H4 (cell line): ENCODE measurements around the gene ANKRD40. TPM values are rescaled to one million over a fixed set of nuclear protein-coding genes. Genes with fewer than 3 reads are reported as not detected.
"Not testable (repeated sequence)": the region's sequence is repeated elsewhere in the genome, so short reads cannot be mapped to it uniquely, and the experiment has no call there.

Source experiments
- DNase-seq: peaks from one replicate; pipeline ENCODE4 v3.0.0-alpha.2; 2015; ENCODE audit warnings: low spot score
- total RNA-seq: library from RNA; depleted of rRNA; stranded (reverse); fragments of >200 nt; shearing (Covaris generic); gene quantifications from 2 replicates; pipeline ENCODE4 v1.2.3, GENCODE V29; 2014

The ANKRD40 gene
- total RNA-seq, 1 experiment from 2014 or later, result 34.6 TPM

DNA sequence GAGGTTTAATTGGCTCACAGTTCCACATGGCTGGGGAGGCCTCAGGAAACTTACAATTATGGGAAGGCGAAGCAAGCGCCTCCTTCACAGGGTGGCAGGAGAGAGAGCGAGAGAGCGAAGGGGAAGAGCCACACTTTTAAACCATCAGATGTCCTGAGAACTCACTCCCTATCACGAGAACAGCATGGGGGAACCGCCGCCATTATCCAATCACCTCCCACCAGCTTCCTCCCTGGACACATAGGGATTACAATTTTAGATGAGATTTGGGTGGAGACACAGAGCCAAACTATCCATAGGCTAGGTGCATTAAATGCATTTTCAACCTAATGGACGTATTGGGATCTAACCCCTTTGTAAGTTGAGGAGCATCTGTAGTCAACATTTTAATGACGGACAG is 4.9 kb upstream of the ANKRD40 start:
- no peak for DNase-seq

DNA sequence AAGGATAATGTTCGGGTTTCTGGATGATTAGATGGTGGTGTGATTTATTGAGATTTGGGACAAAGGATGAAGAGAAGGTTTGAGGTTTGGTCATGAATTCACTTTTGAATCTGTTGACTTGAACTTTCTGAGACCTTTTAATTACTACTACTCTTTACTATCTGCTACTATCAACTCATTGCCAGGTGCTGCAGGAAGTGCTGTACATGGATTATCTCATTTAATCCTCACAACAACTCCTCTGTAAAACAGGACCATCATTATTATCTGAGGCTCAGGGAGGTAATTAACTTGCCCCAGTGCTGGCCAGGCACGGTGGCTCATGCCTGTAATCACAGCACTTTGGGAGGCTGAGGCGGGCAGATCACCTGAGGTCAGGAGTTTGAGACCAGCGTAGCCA is 2.9 kb upstream of the ANKRD40 start:
- DNase-seq, result no peak

DNA sequence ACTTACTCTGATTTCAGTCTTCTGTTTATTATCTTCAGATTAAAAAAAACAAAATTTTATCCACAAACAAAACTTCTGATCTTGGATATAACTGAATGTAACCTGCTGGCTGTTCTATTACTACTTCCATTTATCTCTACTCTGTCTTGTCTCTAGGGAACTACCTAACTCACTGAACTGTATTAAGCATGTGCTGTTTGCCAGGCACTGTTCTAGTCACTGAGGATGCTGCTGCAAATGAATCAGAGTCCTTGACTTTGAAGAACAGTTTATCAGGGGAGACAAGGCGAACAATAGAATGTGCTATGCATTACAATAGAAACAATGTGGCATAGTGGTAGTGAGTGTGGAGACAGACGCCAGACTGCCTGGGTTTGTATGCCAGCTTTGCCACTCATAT is 2.3 kb upstream of the ANKRD40 start:
- DNase-seq, result no peak

DNA sequence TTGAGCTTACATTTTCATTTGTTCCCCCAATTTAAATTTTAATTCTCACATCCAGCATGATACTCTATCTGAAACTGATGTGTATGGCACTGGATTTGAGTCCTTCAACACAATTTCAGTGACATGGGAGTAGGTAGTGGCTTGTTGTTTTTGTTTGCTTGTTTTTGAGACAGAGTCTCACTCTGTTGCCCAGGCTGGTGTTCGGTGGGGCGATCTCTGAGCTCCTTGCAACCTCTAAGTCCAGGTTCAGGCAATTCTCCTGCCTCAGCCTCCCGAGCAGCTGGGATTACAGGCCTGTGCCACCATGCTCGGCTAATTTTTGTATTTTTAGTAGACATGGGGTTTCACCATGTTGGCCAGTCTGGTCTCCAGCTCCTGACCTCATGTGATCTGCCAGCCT is 1.3 kb upstream of the ANKRD40 start:
- not testable (repeated sequence) for DNase-seq

DNA sequence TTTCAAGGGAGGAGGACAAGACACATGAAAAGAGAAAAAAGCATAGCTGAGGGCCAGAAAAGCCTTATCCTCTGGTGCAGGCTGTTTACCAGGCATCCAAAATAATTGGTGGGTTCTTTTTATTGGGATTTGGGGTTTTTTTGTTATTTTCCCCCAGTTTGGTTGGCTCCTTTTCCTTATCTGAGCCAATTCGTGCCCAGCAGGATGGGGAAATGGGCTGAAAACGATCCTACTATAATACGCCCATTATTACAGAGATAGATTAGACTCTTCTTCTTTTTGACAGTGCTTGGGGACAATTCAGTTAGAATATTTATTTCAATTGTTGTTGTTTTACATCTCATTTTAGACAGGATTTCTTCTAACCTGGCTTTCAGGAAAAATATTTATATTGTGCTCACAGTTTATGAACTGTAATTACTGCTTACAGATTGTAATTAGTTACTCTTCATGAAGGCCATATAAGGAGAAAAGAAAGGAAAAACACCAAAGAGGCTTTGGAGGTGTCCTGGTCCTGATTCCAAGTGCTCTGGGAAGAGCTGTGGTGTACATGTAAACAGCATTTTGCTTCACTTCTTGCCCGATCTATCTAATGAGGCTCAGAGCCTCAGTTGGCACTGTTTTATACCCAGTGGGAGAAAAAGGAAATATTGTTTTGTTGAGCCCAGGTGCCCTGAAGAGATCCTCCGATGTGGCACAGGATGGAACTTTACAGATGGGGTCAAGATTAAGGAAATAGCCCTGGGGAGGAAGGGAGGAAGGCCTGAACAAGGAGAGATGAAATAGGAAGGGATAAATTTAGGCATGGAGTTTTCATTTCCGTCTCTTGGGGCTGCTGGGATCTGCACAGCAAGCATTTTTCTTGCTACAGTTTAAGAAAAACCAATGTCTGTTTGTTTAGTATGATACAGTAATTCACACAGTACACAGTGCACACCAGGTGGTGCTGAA is 611 bp upstream of the ANKRD40 start:
- DNase-seq, result no peak

DNA sequence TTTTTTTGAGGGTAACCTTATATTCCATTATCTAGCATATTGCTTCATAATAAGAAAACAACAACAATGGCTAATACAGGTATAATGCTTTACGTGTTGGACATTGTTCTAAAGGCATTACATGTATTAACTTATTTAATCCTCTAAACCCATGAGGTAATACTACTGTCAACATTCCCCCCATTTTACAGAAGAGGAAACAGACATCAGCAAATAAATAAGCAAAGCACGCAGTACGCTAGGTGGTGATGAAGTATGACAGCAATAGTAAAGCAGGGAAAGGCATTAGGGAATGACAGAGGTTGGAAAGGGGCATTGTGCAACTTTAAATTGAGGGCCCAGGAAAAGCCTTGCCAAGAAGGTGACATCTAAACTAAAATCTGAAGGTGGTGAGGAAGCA is 4.6 kb downstream of the ANKRD40 start:
- DNase-seq, result no peak

DNA sequence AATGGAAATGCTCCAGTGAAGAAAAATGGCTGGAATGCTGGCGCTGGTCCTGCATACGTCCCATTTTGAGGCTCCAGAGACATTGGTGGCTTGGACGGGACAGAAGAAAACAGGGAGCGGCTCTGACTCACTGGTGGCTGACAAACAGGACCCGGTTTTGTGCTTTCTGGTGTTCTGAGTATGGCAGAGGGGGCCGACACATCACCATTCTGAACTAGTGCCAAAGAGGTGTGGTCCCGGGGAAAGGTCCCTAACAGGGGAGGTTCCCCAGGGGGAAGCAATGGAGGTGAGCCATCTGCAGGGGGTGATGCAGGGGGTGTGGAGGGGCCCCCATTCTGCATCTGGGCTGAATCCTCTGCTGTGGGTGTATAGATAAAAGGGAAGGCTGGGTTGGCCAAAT is 8.3 kb downstream of the ANKRD40 start:
- no peak for DNase-seq

DNA sequence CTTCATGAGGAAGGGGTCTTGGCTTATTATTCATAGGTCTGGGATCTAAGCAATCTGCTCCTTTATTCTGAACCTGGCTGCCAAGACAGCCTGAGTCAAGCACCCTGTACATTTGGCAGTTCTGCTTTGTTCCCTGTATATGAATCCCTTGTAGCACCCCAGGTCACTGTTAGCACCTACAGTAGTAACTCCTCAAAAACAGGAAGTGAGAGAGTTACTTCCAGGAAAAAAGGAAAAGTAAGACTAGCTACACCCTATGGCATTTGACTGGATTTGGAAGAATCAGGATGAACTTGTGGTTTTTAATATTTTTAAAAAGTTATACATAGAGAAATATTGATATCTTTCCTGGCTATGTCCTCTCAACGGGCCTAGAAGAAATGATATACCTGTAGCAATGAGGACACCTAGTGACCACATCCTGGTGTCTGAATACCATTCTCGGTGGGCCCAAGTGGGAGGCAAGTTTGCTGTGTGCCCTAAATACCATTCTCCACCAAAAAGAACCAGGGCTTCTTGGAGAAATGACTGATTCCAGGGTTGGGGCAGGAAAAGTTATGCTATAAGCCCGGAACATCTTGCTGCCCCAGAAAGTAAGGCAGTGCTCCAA is 9.9 kb downstream of the ANKRD40 start:
- no peak for DNase-seq

DNA sequence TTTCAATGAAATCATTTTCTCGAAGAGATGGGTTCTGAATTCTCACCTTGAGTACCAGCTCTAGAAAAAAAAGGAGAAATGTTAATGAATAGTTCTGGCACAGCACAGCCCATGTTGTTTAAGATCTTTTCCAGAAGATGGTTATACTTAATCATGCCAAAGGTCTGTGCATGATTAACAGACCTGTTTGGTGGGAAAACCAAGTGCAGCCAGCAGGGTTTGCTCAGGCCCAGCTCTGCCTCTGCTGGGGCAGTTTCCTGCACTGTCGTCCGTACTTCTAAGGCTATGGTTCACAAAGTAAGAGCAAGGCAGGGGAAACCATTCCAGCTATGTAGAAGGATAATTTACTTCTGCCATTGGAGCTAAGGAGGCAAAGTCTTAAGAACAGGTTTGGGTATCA is 10.7 kb downstream of the ANKRD40 start:
- no peak for DNase-seq

DNA sequence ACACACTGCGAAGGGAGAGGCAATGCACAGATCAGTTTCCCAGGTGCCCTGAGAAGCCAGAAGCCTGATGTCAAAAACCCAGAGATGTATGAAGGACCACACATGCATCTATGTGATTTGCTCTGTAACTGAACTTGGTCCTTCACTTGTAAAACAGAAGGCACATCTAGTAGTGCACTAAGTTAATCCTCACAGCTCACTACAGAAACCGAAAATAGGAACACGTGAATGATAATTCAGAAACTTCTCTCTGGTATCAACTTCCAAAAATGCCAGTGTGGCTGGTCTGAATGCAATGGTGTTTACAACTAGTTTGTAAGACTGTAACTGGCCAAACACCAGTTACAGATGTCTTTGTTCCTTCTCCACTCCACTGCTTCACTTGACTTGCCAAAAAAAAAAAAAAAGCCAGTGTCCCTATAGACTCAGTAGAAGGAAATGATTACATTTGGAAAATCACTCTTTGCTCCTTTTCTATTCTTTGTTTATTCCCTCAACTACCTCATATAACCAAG is 11.3 kb downstream of the ANKRD40 start:
- DNase-seq, result no peak

DNA sequence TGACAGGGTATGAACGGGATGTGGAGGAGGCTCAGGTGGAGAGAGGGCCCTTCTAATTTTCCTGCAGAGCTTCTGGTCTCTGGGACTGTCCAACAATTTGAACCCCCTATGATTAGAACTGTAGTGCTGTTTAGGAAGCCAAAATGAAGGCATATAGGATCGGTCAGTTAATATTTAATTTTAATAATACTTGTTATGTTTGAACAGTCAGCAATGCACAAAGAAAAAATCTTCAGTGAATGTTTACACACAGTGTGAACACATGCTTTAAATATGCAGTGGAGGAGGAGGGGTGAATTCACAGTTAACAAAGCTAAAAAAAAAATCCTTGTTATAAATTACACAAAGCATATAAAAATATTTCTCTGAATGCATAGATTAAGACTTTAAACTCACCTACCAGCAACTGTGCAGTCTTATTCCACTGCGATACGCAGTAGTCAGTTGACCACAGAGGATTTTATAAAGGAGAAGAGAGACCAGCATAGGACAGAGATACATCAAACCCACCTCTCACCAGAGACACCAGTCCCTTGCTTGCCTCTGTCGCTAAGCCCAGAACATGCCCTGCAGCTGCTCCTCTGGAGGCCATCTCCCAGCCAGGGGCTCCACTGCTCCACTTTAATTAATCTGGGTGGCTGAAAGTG is 14.6 kb downstream of the ANKRD40 start:
- DNase-seq, result no peak

DNA sequence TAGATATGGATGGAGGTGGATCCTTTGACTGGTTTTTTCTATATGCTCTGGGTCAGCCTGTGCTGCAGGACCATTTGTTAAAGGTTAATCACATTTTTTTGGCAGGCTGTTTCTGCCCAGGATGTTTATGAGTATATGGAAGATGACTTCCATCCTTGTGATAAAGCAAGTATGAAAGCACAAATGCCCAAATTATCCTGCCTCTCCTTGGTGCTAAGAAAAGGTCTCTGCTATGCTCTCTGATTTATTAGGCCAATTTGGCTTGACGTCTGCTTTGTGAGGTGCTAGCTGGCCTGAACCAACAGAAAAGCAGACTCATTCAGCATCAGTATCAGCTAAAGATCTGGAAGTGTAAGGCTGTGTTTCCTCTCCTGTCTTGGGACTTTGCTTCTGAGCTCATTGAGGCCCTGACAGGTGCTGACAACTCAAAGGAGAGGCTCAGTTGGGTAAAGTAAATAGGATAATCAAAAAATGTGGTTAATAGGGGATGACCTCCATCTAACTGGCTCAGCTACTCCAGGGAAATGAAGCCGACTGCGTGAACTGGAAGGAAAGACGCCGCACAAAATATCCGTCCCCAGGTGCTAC is 15.2 kb downstream of the ANKRD40 start:
- DNase-seq, result no peak

DNA sequence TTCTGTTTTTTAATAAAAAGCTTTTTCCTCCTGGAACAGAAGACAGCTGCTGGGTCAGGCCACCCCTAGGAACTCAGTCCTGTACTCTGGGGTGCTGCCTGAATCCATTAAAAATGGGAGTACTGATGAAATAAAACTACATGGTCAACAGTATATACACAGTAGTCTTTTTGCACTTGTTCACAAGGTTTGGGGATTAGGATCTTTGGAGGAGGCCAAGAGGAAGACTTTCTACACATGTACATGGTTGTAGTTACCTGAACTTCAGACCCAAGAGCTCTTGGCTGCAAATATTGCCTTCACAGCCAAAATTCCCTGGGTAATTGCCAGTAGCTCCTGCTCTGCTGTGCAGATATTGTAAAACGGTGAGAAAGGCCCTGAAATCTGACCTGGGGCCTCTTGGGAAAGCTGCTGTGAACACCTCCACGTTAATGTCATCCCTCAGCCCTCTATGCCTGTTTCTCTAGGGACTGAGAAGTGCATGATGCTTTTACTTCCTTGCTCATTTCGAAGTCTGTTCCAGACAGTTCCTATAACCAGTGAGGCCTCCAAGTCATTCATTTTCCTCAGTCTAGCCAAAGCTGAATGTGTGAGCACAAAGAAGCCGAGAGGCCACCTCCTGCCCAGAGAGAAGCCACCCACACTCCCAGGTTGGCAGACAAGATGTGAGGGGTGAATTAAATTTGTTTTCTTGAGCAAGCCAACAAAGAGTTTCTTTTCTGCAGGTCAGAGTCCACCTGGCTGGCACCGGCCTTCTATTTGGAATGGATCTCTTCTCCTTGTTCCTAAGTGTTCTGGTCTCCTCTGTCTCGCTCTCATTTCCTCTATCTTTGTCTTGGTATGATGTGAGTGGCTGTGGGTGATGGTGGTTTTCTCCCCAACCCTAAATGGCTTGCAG is 15.9 kb downstream of the ANKRD40 start:
- no peak for DNase-seq

DNA sequence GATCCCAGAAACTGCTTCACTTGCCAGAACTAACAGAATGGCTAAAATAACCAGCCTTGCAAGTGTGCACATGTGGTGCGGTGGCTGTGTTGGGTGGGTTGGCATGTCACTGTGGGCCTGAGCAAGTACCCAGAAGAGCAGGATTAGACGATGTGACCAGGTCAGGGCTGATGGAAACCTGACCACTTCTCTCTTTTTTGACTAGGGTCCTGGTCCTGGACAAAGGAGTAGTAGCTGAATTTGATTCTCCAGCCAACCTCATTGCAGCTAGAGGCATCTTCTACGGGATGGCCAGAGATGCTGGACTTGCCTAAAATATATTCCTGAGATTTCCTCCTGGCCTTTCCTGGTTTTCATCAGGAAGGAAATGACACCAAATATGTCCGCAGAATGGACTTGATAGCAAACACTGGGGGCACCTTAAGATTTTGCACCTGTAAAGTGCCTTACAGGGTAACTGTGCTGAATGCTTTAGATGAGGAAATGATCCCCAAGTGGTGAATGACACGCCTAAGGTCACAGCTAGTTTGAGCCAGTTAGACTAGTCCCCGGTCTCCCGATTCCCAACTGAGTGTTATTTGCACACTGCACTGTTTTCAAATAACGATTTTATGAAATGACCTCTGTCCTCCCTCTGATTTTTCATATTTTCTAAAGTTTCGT is 16.7 kb downstream of the ANKRD40 start:
- DNase-seq, result no peak

DNA sequence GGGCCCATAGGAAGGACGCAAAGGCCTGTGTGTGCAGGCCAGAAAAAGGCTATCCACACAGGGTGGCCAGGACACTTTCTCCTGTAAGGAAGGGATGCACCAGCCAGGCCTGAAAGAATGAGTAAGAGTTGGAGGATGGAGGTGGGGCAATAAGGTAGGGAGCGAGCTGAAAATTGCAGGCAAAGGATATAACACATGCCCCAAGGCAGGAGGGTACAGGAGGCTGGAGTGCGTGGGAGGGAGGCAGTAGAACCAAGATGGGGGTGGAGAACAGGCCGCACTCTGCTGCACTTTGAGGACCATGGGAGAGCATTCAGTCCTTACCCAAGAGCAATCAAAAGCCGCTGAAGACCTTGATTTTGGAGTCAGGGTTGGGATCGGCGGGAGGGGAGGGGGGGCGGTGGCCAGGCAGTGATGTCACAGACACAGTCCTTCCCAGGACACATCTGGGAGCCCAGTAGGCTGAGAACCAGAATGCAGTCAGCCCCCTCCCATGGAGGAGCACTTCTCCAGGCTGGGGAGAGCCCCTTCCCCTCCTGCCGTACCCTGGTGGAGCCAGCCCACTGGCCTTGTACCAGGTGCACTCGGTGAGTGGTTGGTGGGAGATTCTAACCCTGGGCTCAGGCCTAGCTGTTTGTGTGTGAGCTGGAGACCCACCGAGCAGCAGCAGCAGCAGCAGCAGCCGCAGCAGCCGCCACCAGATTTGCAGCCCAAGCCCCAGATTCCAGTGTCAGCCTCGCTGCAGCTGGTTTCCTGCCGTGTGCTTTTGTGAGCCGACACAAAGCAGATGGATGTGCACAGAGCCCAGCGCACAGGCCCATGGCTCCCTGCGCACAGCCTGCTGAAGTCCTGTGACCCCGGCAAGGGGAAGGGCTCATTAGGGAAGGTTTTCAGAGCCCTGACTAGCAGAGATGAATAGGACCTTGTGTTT is 17.5 kb downstream of the ANKRD40 start:
- no peak for DNase-seq

DNA sequence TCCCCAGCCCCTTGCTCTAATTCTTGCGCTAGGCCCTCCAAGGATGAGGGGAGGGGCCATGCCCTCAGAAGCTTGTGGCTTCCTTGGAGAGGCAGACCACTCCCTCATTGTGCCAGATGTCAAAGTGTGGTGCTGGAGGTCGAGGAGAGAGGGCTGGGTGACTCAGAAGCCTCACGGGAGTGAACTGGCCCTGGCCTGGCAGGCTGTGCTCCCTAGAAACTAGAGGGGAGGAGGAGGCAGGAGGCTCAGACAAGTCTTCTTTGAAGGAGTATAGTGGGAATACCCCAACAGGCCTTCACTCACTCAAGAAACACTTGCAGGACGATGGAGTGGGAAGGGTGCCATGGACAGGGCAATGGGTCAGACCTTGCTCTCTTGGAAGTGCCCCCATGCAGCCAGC is 18.5 kb downstream of the ANKRD40 start:
- DNase-seq, result peak; percentile 54

DNA sequence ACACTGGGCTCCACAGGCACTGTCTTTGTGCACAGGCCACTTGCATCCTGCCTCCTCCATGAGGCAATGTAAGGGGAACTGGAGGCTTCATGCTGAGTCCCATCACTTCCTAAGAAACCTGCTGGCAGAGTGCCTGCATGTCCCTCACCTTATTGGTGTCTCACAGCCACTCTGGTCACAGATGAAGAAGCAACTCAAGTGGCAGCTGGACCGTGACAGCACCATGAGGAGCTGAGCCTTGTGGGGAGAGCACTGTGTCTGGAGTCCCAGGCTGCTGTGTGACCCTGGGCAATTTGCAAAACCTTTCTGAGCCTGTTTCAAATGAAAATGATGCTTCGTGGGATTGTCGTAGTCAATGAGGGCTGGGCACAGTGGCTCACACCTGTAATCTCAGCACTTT is 19.5 kb downstream of the ANKRD40 start:
- DNase-seq, result no peak

DNA sequence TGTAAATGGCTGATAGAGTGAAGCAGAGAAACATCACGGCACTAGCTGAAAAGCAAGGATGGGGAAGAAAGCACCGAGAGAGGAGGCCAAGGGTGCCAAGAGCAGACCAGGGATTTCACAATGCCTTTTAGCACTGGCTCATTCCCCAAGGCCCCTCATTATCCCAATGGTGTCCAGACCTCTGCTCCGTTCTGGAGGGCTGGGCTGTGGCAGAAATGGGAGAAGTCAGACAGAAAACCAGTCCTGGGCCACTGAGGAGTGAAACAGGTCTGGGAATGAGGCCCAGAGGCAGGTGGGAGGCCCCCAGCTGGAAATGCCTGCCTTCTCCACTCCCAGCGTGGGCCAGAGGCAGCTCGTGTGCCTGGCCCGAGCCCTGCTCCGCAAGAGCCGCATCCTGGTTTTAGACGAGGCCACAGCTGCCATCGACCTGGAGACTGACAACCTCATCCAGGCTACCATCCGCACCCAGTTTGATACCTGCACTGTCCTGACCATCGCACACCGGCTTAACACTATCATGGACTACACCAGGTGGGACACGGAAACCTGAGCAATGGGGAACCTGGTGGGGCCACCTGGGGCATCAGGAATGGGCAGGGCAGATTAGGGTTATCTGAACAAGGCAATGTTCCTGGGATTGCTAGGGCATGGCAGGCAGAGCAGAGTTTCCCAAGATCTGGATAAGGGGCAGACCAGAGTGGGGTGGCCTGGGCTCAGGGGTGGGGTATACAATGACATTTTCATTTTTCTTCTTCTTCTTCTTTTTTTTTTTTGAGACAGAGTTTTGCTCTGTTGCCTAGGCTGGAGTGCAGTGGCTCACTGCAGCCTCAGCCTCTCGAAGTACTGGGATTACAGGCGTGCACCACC is 20.3 kb downstream of the ANKRD40 start:
- DNase-seq, result peak; percentile 39
